Occipital lobe (tissue), 3 donors: Measurements from ENCODE around the gene EEF2. TPM values are rescaled to one million over a fixed set of nuclear protein-coding genes. Genes with fewer than 3 reads are reported as not detected.
"Not testable (repeated sequence)": the region's sequence is repeated elsewhere in the genome, so short reads cannot be mapped to it uniquely, and the experiment has no call there.

ENCODE experiments used
- DNase-seq: peaks from one replicate; lab custom pipeline; 2025; lab: John Stamatoyannopoulos, UW
- small RNA-seq: library from RNA; depleted of rRNA; stranded (forward); fragments of <200 nt; gene quantifications from one replicate; pipeline ENCODE3, GENCODE V24; 2014
- total RNA-seq: library from RNA; depleted of rRNA; stranded (reverse); fragments of >200 nt; gene quantifications from one replicate; pipeline ENCODE4 v1.2.3, GENCODE V29; 2014

The EEF2 gene
- total RNA-seq, 1 donor from 2014 or later, result 2,019 TPM

DNA sequence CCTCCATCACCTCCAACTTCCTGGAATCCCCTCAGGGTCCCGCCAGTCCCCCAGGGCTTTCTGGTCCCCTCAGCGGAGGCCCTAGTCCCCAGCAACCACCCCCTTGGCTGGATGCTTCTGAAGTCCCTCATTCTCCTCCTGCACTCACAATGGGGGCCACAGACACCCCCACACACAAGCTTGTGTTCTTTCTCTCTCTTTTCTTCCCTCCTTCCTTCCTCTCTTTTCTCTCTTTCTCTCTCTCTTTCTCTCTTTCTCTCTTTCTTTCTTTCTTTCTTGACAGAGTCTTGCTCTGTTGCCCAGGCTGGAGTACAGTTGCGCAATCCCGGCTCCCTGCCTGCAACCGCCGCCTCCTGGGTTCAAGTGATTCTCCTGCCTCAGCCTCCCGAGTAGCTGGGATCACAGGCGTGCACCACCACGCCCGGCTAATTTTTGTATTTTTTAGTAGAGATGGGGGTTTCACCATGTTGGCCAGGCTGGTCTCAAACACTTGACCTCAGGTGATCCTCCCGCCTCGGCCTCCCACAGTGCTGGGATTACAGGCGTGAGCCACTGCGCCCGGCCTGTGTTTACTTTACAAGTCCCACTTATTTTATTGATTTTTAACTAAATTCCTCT, 37.8 kb downstream of the EEF2 start:
- DNase-seq, result not testable (repeated sequence)

GRCh38 chr19:3945838-3946237, 39.4 kb downstream of the EEF2 start:
- no peak for DNase-seq

DNA sequence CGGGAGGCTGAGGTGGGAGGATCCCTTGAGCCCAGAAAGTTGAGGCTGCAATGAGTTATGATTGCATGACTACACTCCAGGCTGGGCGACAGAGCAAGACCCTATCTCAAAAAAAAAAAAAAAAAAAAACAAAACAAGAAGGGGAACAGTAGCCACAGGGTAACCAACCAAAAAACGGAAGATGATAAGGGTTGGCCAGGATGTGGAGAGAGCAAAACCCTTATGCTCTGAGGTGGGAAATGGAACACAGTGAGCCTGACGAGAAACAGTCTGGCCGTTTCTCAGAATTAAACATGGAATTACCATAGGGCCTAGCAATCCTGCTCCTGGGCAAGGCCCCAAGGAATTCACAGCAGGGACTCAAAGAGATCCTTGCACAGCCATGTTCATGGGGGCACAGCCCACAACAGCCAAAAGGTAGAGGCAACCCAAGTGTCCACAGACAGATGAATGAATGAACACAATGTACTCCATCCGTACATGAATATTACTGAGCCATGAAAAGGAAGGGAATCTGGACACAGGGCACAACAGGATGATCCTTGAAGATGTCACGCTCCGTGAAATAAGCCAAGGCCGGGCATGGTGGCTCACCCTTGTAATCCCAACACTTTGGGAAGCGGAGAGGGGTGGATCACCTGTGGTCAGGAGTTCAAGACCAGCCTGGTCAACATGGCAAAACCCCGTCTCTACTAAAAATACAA, 41.1 kb downstream of the EEF2 start:
- DNase-seq, result no peak

- DNase-seq, result no peak
These were observed 42.4 kb downstream of the EEF2 start for GRCh38 chr19:3942790-3943409.

GRCh38 chr19:3938300-3938950, 46.8 kb downstream of the EEF2 start:
- DNase-seq, result not testable (repeated sequence)

DNA sequence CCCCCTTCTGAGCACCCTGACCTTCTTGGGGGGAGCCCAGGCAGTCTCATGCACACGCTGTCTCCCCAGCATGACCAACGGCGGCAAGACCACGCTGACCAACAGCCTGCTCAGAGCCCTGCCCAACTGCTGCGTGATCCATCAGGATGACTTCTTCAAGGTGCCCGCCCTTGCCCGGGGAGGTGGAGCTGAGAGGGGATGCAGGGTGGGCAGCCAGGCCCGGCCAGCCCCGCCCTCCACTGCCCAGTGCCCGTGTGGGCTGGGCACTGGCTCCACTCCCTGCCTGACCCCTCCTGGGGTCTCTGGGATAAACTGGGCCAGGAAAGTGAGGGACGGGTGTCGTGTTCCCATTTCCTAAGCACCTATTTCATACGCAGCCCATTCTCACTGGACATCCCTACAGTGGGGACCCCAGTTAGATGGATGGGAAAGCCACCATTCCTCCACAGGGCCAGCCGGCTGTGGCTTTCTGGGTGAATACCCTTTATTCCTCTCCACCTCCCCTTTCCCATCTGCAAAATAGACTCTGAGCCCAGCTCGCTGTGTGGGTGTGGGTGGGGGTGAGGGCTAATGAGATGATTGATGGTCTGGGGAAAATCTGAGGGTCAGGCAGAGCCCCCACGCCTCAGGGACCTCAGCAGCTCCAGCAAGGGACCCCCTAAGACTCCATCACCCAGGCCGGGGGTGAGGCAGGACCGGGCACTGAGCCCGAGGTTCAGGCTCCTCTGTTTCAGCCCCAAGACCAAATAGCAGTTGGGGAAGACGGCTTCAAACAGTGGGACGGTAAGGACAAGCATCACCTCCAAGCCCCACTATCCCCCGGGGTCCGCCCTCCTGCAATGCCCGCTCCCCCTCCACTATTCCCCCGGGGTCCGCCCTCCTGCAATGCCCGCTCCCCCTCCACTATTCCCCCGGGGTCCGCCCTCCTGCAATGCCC, 48.5 kb downstream of the EEF2 start:
- DNase-seq, result no peak

DNA sequence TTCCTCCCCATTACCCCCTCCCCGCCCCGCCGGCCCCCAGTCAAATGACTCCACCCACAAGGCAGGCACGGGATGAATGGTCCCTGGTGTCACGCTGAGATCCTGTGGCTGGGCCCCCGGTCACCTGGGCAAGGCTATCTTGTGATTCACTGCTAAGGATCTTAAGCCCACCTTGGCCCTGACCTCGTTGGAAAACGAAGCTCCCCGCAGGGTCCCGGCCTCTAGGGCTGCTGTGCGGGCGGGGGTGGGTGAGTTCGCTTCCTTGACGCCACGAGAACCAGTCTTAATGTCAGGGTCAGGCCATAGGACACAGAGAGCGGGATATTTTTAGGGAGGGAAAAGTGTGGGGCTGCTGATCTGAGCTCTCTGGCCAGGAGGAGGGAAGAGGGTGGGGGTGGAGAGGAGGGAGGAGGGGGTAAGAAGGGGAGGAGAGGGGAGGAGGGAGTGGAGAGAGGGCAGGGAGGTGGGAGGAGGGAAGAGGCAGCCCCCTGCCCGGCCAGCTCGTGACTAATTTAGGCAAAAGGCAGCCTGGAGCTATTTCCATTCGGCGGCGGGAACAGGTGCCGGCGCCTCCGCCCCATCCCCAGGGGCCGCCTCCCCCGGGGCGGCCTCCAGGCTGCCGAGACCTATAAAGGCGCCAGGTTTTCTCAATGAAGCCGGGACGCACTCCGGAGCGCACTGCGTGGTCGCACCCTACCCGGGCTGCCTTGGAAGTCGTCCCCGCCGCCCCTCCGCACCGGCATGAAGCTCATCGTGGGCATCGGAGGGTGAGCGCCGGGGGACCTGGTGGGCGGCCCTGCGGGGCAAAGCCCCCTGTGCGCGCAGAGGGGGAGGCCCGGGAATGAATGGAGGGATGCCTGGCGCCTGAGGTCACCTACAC, 52.1 kb downstream of the EEF2 start, which contains the start of gene NMRK2:
NMRK2 (plus strand) TSS at position 139 of the 880 bp plus-strand sequence; CDS start at position 742, 603 bp downstream.
- no peak for DNase-seq

GRCh38 chr19:3931041-3931440, 54.2 kb downstream of the EEF2 start:
- DNase-seq, result no peak

Small RNA genes within 50 kb of the gene (small RNA-seq; reads per million reads assigned to genes)
- gene SNORD37, result 3.1 reads per million, percentile 87 among the genes with 10 or more reads in this experiment

Other genes with a start within 250 kb of the EEF2 start
- 12.3 TPM for gene APBA3, start 223.8 kb downstream of the EEF2 start, total RNA-seq
- gene MRPL54, start 222.8 kb downstream of the EEF2 start, total RNA-seq, result 16.8 TPM
- not detected for gene RAX2, start 213.2 kb downstream of the EEF2 start, total RNA-seq
- gene MATK, start 199.1 kb downstream of the EEF2 start, total RNA-seq, result 22.9 TPM
- 6.2 TPM for gene ZFR2, start 116.4 kb downstream of the EEF2 start, total RNA-seq
- gene ATCAY, start 104.8 kb downstream of the EEF2 start, total RNA-seq, result 85.9 TPM
- not detected for gene NMRK2, start 52.4 kb downstream of the EEF2 start, total RNA-seq
- 51.3 TPM for gene DAPK3, start 14.4 kb downstream of the EEF2 start, total RNA-seq
- 22.5 TPM for gene PIAS4, start 22.3 kb upstream of the EEF2 start, total RNA-seq
- 2.0 TPM for gene ZBTB7A, start 81.4 kb upstream of the EEF2 start, total RNA-seq
- 61.3 TPM for gene MAP2K2, start 138.7 kb upstream of the EEF2 start, total RNA-seq
- gene CREB3L3, start 168.2 kb upstream of the EEF2 start, total RNA-seq, result not detected
- 8.7 TPM for gene SIRT6, start 197.1 kb upstream of the EEF2 start, total RNA-seq
- 16.4 TPM for gene ANKRD24, start 197.2 kb upstream of the EEF2 start, total RNA-seq
- gene EBI3, start 244.1 kb upstream of the EEF2 start, total RNA-seq, result 0.47 TPM